ENCODE results near the gene SEMA6D. TPM values are rescaled to one million over a fixed set of nuclear protein-coding genes. Genes with fewer than 3 reads are reported as not detected.

SEMA6D gene
- total and polyA plus RNA-seq, 2 experiments from 2014 or later = 18.9 to 34.1 TPM

GRCh38 chr15:47728426-47728825, 11.1 kb downstream of the SEMA6D start:
- WGBS (ENCODE audit: low lambda C conversion rate, missing lambda C conversion rate) = 81% methylated on average over 6 of the region's 6 CpGs
- no peak overlapping the region for H3K4me3 ChIP-seq
- no peak for DNase-seq (ENCODE audit: low spot score)
- no peaks in the 10 kb centered on the region for H3K27me3 ChIP-seq
- no peak overlapping the region for H3K27ac ChIP-seq
- H3K79me2 ChIP-seq = peaks cover 50% of the 10 kb centered on the region
- no peaks in the 10 kb centered on the region for H3K36me3 ChIP-seq (replicated peaks; ENCODE audit: insufficient read depth, low read depth)
- H4K20me1 ChIP-seq (ENCODE audit: insufficient read depth, poor library complexity, severe bottlenecking) = no peaks in the 10 kb centered on the region
- no peaks in the 10 kb centered on the region for H3K9me2 ChIP-seq (replicated peaks; ENCODE audit: insufficient read depth)
- H3K9me3 ChIP-seq (ENCODE audit: low read depth) = no peaks in the 10 kb centered on the region
- H3K4me1 ChIP-seq (ENCODE audit: insufficient read depth) = peaks cover 24% of the 10 kb centered on the region
- TF ChIP-seq, protein P1, sequence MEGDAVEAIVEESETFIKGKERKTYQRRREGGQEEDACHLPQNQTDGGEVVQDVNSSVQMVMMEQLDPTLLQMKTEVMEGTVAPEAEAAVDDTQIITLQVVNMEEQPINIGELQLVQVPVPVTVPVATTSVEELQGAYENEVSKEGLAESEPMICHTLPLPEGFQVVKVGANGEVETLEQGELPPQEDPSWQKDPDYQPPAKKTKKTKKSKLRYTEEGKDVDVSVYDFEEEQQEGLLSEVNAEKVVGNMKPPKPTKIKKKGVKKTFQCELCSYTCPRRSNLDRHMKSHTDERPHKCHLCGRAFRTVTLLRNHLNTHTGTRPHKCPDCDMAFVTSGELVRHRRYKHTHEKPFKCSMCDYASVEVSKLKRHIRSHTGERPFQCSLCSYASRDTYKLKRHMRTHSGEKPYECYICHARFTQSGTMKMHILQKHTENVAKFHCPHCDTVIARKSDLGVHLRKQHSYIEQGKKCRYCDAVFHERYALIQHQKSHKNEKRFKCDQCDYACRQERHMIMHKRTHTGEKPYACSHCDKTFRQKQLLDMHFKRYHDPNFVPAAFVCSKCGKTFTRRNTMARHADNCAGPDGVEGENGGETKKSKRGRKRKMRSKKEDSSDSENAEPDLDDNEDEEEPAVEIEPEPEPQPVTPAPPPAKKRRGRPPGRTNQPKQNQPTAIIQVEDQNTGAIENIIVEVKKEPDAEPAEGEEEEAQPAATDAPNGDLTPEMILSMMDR (IDR thresholded peaks at IDR 0.05; ENCODE audit: poor library complexity) = no peak
- no peak for TF ChIP-seq EZH2 (IDR thresholded peaks at IDR 0.05; ENCODE audit: borderline replicate concordance)
- TF ChIP-seq EZH2phosphoT487 (IDR thresholded peaks at IDR 0.05; ENCODE audit: low read depth, severe bottlenecking, unreplicated experiment) = no peak
- H3K4me2 ChIP-seq = no peak overlapping the region
- no peak overlapping the region for H2AFZ ChIP-seq

DNA sequence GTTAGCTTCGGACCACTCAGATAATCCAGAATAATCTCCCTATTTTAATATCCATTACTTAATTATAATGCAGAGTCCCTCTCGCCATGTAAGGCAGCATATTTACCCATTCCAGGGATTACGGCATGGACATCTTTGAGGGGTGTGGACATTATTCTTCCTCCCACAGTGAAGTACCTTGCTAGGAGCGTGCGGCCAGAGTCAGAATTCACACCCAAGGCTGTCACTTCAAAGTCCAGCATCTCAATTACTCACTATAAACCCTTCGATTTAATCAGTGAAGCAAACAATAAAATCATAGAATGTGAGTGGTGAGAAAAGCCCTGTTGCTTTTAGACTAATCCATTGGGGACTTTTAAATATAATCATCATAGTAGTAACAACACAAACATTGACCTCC, 11.6 kb downstream of the SEMA6D start:
- no peak for TF ChIP-seq EZH2 (IDR thresholded peaks at IDR 0.05; ENCODE audit: borderline replicate concordance)
- Histone ChIP-seq H3K4me2 (no peak overlapping the region), H2AFZ (no peak overlapping the region), H3K4me3 (no peak overlapping the region), H3K36me3 (replicated peaks; ENCODE audit: insufficient read depth, low read depth) (no peaks in the 10 kb centered on the region), H3K9me3 (ENCODE audit: low read depth) (no peaks in the 10 kb centered on the region), H3K9me2 (replicated peaks; ENCODE audit: insufficient read depth) (no peaks in the 10 kb centered on the region), H4K20me1 (ENCODE audit: insufficient read depth, poor library complexity, severe bottlenecking) (no peaks in the 10 kb centered on the region), H3K4me1 (ENCODE audit: insufficient read depth) (peaks cover 24% of the 10 kb centered on the region), H3K27ac (no peak overlapping the region), H3K27me3 (no peaks in the 10 kb centered on the region), H3K79me2 (peaks cover 45% of the 10 kb centered on the region)
- DNase-seq (ENCODE audit: low spot score) = no peak
- WGBS (ENCODE audit: low lambda C conversion rate, missing lambda C conversion rate) = 87% methylated on average over 6 of the region's 6 CpGs

DNA sequence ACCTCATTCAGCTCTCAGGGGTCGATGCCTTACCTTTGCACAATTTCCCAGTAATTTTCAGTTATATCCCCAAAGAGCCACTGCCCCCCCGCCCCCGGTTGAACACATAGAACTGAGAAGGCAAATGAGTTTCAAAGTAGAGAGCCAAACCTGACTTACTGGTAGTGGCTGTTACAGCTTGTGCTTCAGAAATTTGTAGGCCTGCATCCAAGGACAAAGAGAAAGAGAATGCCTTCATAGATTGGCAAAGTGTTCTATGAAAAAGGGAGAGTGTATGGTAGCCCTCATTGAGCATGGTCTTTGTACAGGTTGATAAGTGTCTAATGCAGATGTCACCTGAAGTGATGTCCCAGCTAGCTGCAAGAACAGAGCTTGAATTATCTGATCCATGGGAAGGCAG, 13.9 kb downstream of the SEMA6D start:
- Histone ChIP-seq H3K79me2 (peaks cover 37% of the 10 kb centered on the region), H4K20me1 (ENCODE audit: insufficient read depth, poor library complexity, severe bottlenecking) (no peaks in the 10 kb centered on the region), H2AFZ (no peak overlapping the region), H3K9me2 (replicated peaks; ENCODE audit: insufficient read depth) (no peaks in the 10 kb centered on the region), H3K4me1 (ENCODE audit: insufficient read depth) (peaks cover 30% of the 10 kb centered on the region), H3K4me3 (no peak overlapping the region), H3K9me3 (ENCODE audit: low read depth) (no peaks in the 10 kb centered on the region), H3K4me2 (no peak overlapping the region), H3K36me3 (replicated peaks; ENCODE audit: insufficient read depth, low read depth) (no peaks in the 10 kb centered on the region), H3K27me3 (no peaks in the 10 kb centered on the region), H3K27ac (no peak overlapping the region)
- TF ChIP-seq, protein P1 (IDR thresholded peaks at IDR 0.05; ENCODE audit: poor library complexity) = no peak
- TF ChIP-seq EZH2 (IDR thresholded peaks at IDR 0.05; ENCODE audit: borderline replicate concordance) = no peak
- TF ChIP-seq EZH2phosphoT487 (IDR thresholded peaks at IDR 0.05; ENCODE audit: low read depth, severe bottlenecking, unreplicated experiment) = no peak
- no peak for DNase-seq (ENCODE audit: low spot score)
- WGBS (ENCODE audit: low lambda C conversion rate, missing lambda C conversion rate) = 90% methylated on average over 3 of the region's 3 CpGs

GRCh38 chr15:47732248-47732647, 14.9 kb downstream of the SEMA6D start:
- Histone ChIP-seq H2AFZ (no peak overlapping the region), H3K9me2 (replicated peaks; ENCODE audit: insufficient read depth) (no peaks in the 10 kb centered on the region), H3K36me3 (replicated peaks; ENCODE audit: insufficient read depth, low read depth) (no peaks in the 10 kb centered on the region), H3K4me2 (no peak overlapping the region), H3K4me3 (no peak overlapping the region), H3K4me1 (ENCODE audit: insufficient read depth) (peaks cover 30% of the 10 kb centered on the region), H4K20me1 (ENCODE audit: insufficient read depth, poor library complexity, severe bottlenecking) (no peaks in the 10 kb centered on the region), H3K79me2 (peaks cover 27% of the 10 kb centered on the region), H3K27me3 (no peaks in the 10 kb centered on the region), H3K27ac (no peak overlapping the region), H3K9me3 (ENCODE audit: low read depth) (no peaks in the 10 kb centered on the region)
- 96% methylated on average over 1 of the region's 1 CpG for WGBS (ENCODE audit: low lambda C conversion rate, missing lambda C conversion rate)
- no peak for DNase-seq (ENCODE audit: low spot score)
- TF ChIP-seq EZH2 (IDR thresholded peaks at IDR 0.05; ENCODE audit: borderline replicate concordance) (no peak), EZH2phosphoT487 (IDR thresholded peaks at IDR 0.05; ENCODE audit: low read depth, severe bottlenecking, unreplicated experiment) (no peak)
- TF ChIP-seq, protein P1 (IDR thresholded peaks at IDR 0.05; ENCODE audit: poor library complexity) = no peak

Measured in hepatocyte (in vitro differentiated cells).